Astrocyte (in vitro differentiated cells and primary cell): ENCODE results near the gene ATG12. TPM values are rescaled to one million over a fixed set of nuclear protein-coding genes. Genes with fewer than 3 reads are reported as not detected.

Experiments
- DNase-seq: peaks from one replicate; pipeline ENCODE4 v3.0.0-alpha.2; 2010; ENCODE audit warnings: low read depth
- FAIRE-seq: peaks from 2 replicates; lab custom pipeline; 2011; peaks lifted over from hg19 to GRCh38; lab: Jason Lieb, UNC
- H2AFZ ChIP-seq: 2 replicates; pipeline ENCODE4 v1.6.0; 2012; ENCODE audit warnings: low read depth, low read length, inconsistent platforms
- H3K27ac ChIP-seq: 2 replicates; pipeline ENCODE4 v1.5.1; 2011; ENCODE audit warnings: low read depth, low read length, inconsistent platforms
- H3K27me3 ChIP-seq: 2 replicates; pipeline ENCODE4 v1.6.0; 2011; ENCODE audit warnings: low read length, inconsistent platforms; ENCODE audit not compliant: insufficient read depth
- H3K36me3 ChIP-seq: 2 replicates; pipeline ENCODE4 v1.5.1; 2011; ENCODE audit warnings: low read length, inconsistent platforms; ENCODE audit not compliant: insufficient read depth
- H3K4me1 ChIP-seq: 2 replicates; pipeline ENCODE4 v1.5.1; 2011; ENCODE audit warnings: low read length, inconsistent platforms; ENCODE audit not compliant: insufficient read depth
- H3K4me2 ChIP-seq: 2 replicates; pipeline ENCODE4 v1.6.0; 2012; ENCODE audit warnings: low read length, inconsistent platforms
- H3K4me3 ChIP-seq: 2 replicates; pipeline ENCODE4 v1.5.1; 2011; ENCODE audit warnings: low read depth, mild to moderate bottlenecking, low read length, inconsistent platforms; ENCODE audit not compliant: insufficient read depth
- H3K79me2 ChIP-seq: 2 replicates; pipeline ENCODE4 v1.6.0; 2012; ENCODE audit warnings: mild to moderate bottlenecking, low read length, inconsistent platforms; ENCODE audit not compliant: insufficient read depth
- H3K9ac ChIP-seq: 2 replicates; pipeline ENCODE4 v1.6.0; 2012; ENCODE audit warnings: mild to moderate bottlenecking, low read length, inconsistent platforms
- H3K9me3 ChIP-seq: 2 replicates; pipeline ENCODE4 v1.5.1; 2012; ENCODE audit warnings: low read depth, mild to moderate bottlenecking, low read length, inconsistent platforms; ENCODE audit not compliant: insufficient read depth
- H4K20me1 ChIP-seq: 2 replicates; pipeline ENCODE4 v1.6.0; 2012; ENCODE audit warnings: low read length, inconsistent platforms; ENCODE audit not compliant: insufficient read depth
- H3K27ac Mint-ChIP-seq: one replicate; pipeline ENCODE4 v1.8.0; 2021; ENCODE audit warnings: mild to moderate bottlenecking, mixed read lengths; ENCODE audit not compliant: unreplicated experiment
- H3K27me3 Mint-ChIP-seq: one replicate; pipeline ENCODE4 v1.8.0; 2021; ENCODE audit warnings: low read depth, mixed read lengths; ENCODE audit not compliant: unreplicated experiment
- H3K36me3 Mint-ChIP-seq: one replicate; pipeline ENCODE4 v1.8.0; 2021; ENCODE audit warnings: low read depth, mixed read lengths; ENCODE audit not compliant: unreplicated experiment
- H3K4me1 Mint-ChIP-seq: one replicate; pipeline ENCODE4 v1.8.0; 2021; ENCODE audit warnings: low read depth, mixed read lengths; ENCODE audit not compliant: unreplicated experiment
- H3K4me3 Mint-ChIP-seq: one replicate; pipeline ENCODE4 v1.8.0; 2021; ENCODE audit warnings: mild to moderate bottlenecking, moderate library complexity, mixed read lengths; ENCODE audit not compliant: unreplicated experiment
- H3K9me3 Mint-ChIP-seq: one replicate; pipeline ENCODE4 v1.8.0; 2021; ENCODE audit warnings: mild to moderate bottlenecking, mixed read lengths; ENCODE audit not compliant: unreplicated experiment
- EZH2 ChIP-seq: IDR thresholded peaks from 2 replicates; pipeline ENCODE4 v1.6.1; 2012; ENCODE audit warnings: mild to moderate bottlenecking, low read length, inconsistent platforms; ENCODE audit not compliant: insufficient read depth
- total RNA-seq: library from RNA; stranded (reverse); gene quantifications from 2 replicates; pipeline ENCODE4 v1.2.1, GENCODE V29; 2021
- TF ChIP-seq, protein P1 (sequence below): IDR thresholded peaks from 2 replicates; pipeline ENCODE4 v1.5.1; 2011; ENCODE audit warnings: low read depth, mild to moderate bottlenecking, inconsistent platforms, low read length, moderate library complexity; ENCODE audit not compliant: insufficient read depth

The ATG12 gene
- total RNA-seq, 1 donor from 2014 or later: 66.3 TPM

DNA sequence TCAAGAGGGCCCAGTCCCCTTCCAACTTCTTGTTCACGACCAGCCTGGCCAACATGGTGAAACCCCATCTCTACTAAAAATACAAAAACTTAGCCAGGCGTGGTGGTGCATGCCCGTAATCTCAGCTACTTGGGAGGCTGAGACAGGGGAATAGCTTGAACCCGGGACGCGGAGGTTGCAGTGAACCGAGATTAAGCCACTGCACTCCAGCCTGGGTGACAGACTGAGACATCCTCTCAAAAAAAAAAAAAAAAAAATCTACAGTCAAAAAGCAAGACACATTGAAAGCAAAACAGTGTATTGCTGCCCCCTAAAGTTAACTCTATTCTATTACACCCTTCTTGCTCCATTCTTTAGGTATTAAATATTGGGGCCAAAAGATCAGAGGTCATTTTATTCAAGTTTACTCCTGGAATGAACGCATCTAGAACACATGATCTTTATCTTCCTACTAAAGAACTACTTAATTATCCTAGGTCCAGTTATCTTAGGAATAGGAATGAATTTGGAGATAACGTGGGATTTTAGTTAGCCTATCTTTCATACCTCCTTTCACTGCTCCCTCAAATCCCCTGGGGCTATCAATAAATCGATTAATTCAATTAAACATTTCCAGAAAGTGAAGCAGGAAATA lies 2.4 kb downstream of the ATG12 start:
- no peaks in the 10 kb centered on the region for H3K9me3 Mint-ChIP-seq
- Histone ChIP-seq H3K4me3 (peak overlapping the region; percentile 18), H3K36me3 (peaks cover 23% of the 10 kb centered on the region), H3K79me2 (peaks cover 70% of the 10 kb centered on the region), H4K20me1 (peaks cover 50% of the 10 kb centered on the region), H3K9me3 (no peaks in the 10 kb centered on the region), H3K9ac (peak overlapping the region; percentile 25), H2AFZ (no peak overlapping the region), H3K27me3 (no peaks in the 10 kb centered on the region), H3K27ac (no peak overlapping the region), H3K4me1 (no peaks in the 10 kb centered on the region), H3K4me2 (peak overlapping the region; percentile 88)
- no peaks in the 10 kb centered on the region for H3K36me3 Mint-ChIP-seq
- H3K27ac Mint-ChIP-seq: no peak overlapping the region
- peak overlapping the region; percentile 97 for H3K4me3 Mint-ChIP-seq
- peaks cover 15% of the 10 kb centered on the region for H3K4me1 Mint-ChIP-seq
- DNase-seq (no peak), FAIRE-seq (no peak)
- TF ChIP-seq EZH2: no peak
- TF ChIP-seq, protein P1, sequence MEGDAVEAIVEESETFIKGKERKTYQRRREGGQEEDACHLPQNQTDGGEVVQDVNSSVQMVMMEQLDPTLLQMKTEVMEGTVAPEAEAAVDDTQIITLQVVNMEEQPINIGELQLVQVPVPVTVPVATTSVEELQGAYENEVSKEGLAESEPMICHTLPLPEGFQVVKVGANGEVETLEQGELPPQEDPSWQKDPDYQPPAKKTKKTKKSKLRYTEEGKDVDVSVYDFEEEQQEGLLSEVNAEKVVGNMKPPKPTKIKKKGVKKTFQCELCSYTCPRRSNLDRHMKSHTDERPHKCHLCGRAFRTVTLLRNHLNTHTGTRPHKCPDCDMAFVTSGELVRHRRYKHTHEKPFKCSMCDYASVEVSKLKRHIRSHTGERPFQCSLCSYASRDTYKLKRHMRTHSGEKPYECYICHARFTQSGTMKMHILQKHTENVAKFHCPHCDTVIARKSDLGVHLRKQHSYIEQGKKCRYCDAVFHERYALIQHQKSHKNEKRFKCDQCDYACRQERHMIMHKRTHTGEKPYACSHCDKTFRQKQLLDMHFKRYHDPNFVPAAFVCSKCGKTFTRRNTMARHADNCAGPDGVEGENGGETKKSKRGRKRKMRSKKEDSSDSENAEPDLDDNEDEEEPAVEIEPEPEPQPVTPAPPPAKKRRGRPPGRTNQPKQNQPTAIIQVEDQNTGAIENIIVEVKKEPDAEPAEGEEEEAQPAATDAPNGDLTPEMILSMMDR: peak; percentile 60
- no peaks in the 10 kb centered on the region for H3K27me3 Mint-ChIP-seq

DNA sequence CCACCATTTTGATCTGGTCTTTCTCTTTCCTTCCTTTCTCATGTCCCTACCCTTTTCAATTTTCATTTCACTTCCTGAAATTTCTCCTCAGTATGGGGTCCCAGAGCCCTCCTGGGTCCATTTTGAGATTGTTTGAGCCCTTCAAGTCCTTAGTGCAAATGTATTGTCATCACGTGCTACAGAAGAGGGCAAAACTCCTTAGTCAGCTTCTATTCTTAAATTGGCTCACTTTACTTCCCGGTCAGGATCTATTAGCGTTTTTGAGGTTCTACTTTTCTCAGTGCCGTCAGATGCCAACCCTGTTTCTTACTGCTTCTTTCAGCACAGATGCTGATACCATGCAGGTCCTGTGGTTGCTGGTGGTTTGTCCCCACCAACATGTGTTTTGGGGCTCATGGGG lies 5.9 kb downstream of the ATG12 start:
- TF ChIP-seq, protein P1: no peak
- no peak for TF ChIP-seq EZH2
- H3K27me3 Mint-ChIP-seq: no peaks in the 10 kb centered on the region
- no peaks in the 10 kb centered on the region for H3K36me3 Mint-ChIP-seq
- Histone ChIP-seq H3K27me3 (no peaks in the 10 kb centered on the region), H3K9ac (no peak overlapping the region), H3K27ac (no peak overlapping the region), H2AFZ (no peak overlapping the region), H3K4me2 (no peak overlapping the region), H4K20me1 (peaks cover 32% of the 10 kb centered on the region), H3K4me3 (no peak overlapping the region), H3K9me3 (no peaks in the 10 kb centered on the region), H3K79me2 (peaks cover 40% of the 10 kb centered on the region), H3K4me1 (no peaks in the 10 kb centered on the region), H3K36me3 (peaks cover 37% of the 10 kb centered on the region)
- H3K27ac Mint-ChIP-seq: no peak overlapping the region
- no peaks in the 10 kb centered on the region for H3K9me3 Mint-ChIP-seq
- peaks cover 11% of the 10 kb centered on the region for H3K4me1 Mint-ChIP-seq
- FAIRE-seq: no peak
- no peak overlapping the region for H3K4me3 Mint-ChIP-seq
- DNase-seq: no peak

DNA sequence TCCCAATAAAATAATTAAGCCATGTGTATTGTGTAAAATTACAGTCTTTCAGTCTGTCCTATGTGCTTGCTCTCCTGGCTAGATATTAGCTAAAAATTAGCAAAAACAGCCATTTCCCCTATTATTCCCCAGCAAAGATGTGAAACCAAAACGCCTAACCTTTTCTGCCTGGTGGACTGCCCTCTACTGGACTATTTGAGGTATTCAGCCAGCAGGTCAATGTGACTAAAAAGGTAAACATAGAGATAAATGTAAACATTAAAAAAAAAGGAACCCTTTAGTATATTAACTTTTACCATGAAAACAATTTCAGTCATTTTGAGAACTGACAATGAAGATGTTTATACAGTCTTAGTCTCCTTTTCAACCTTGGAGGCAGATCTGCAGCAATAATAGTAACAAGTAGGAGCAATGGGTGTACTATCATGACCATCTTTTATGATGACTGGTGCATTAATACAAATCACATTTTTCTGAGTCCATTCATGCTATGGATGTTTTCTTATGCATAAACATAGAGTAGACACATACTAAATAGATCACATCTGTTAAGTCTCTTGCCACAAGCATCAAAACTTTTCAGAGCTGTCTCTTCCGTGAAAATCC lies 10.1 kb downstream of the ATG12 start:
- no peak overlapping the region for H3K4me3 Mint-ChIP-seq
- no peaks in the 10 kb centered on the region for H3K27me3 ChIP-seq
- H4K20me1 ChIP-seq: peaks cover 5% of the 10 kb centered on the region
- H3K36me3 ChIP-seq: peaks cover 46% of the 10 kb centered on the region
- FAIRE-seq: no peak
- H3K27me3 Mint-ChIP-seq: no peaks in the 10 kb centered on the region
- H3K4me1 Mint-ChIP-seq: no peaks in the 10 kb centered on the region
- H2AFZ ChIP-seq: no peak overlapping the region
- DNase-seq: peak; percentile 12
- H3K27ac ChIP-seq: no peak overlapping the region
- peaks cover 2% of the 10 kb centered on the region for H3K9me3 Mint-ChIP-seq
- H3K4me2 ChIP-seq: no peak overlapping the region
- H3K27ac Mint-ChIP-seq: no peak overlapping the region
- peaks cover 3% of the 10 kb centered on the region for H3K79me2 ChIP-seq
- H3K36me3 Mint-ChIP-seq: peaks cover 6% of the 10 kb centered on the region
- no peaks in the 10 kb centered on the region for H3K9me3 ChIP-seq
- no peak overlapping the region for H3K9ac ChIP-seq
- H3K4me3 ChIP-seq: no peak overlapping the region
- TF ChIP-seq EZH2: no peak
- TF ChIP-seq, protein P1: peak; percentile 87
- no peaks in the 10 kb centered on the region for H3K4me1 ChIP-seq
